GM10248 (cell line): Measurements from ENCODE around the gene TSG101.

Source experiments
- CTCF ChIA-PET: fragments of 300-600 bp; sonication (Branson Sonifier 250); formaldehyde crosslinking; extraction: SDS; loops from one replicate; lab custom pipeline; 2021; ENCODE audit warnings: antibody characterized with exemption; lab: Yijun Ruan, JAX
- POLR2A ChIA-PET: fragments of 350-650 bp; sonication (Branson Sonifier 250); formaldehyde crosslinking; extraction: SDS; loops from one replicate; lab custom pipeline; 2020; ENCODE audit warnings: antibody characterized with exemption; lab: Yijun Ruan, JAX
- DNase-seq: peaks from one replicate; pipeline ENCODE4 v3.0.0; 2012; ENCODE audit errors: extremely low spot score
- TF ChIP-seq, protein P1 (sequence below): IDR thresholded peaks from 2 replicates; pipeline ENCODE4 v1.5.1; 2012; ENCODE audit warnings: mild to moderate bottlenecking, low read depth; ENCODE audit errors: extremely low read depth, missing control alignments, control extremely low read depth

The TSG101 gene

GRCh38 chr11:18526130-18526520, 617 bp downstream of the TSG101 start:
- no peak for DNase-seq
- CTCF ChIA-PET = interaction anchor here (0.7 to 2.7 kb wide), 8 partner anchors 13 to 355 kb away, joined by 3 to 12 read pairs (median 3); no protein-coding TSS in a partner anchor
- TF ChIP-seq, protein P1, sequence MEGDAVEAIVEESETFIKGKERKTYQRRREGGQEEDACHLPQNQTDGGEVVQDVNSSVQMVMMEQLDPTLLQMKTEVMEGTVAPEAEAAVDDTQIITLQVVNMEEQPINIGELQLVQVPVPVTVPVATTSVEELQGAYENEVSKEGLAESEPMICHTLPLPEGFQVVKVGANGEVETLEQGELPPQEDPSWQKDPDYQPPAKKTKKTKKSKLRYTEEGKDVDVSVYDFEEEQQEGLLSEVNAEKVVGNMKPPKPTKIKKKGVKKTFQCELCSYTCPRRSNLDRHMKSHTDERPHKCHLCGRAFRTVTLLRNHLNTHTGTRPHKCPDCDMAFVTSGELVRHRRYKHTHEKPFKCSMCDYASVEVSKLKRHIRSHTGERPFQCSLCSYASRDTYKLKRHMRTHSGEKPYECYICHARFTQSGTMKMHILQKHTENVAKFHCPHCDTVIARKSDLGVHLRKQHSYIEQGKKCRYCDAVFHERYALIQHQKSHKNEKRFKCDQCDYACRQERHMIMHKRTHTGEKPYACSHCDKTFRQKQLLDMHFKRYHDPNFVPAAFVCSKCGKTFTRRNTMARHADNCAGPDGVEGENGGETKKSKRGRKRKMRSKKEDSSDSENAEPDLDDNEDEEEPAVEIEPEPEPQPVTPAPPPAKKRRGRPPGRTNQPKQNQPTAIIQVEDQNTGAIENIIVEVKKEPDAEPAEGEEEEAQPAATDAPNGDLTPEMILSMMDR = no peak
- POLR2A ChIA-PET = interaction anchor here (0.6 to 1.6 kb wide), 4 partner anchors 10 to 132 kb away, joined by 3 to 7 read pairs (median 4); partner anchors contain the start of gene LDHA

GRCh38 chr11:18524248-18524647, 2.5 kb downstream of the TSG101 start:
- CTCF ChIA-PET = interaction anchor here (1.1 to 2.5 kb wide), 4 partner anchors 16 to 183 kb away, joined by 3 to 6 read pairs (median 4); no protein-coding TSS in a partner anchor
- POLR2A ChIA-PET = interaction anchor here (1.2 kb wide), 1 partner anchor 129 kb away, joined by 3 read pairs; no protein-coding TSS in a partner anchor
- no peak for DNase-seq
- TF ChIP-seq, protein P1 = no peak

- ChIA-PET CTCF (interaction anchor here (1.3 to 2.5 kb wide), 6 partner anchors 10 to 236 kb away, joined by 3 to 8 read pairs (median 4); no protein-coding TSS in a partner anchor), POLR2A (no interaction called here)
- TF ChIP-seq, protein P1 = no peak
- no peak for DNase-seq
These were observed 3.7 kb downstream of the TSG101 start for GRCh38 chr11:18523084-18523483.

DNA sequence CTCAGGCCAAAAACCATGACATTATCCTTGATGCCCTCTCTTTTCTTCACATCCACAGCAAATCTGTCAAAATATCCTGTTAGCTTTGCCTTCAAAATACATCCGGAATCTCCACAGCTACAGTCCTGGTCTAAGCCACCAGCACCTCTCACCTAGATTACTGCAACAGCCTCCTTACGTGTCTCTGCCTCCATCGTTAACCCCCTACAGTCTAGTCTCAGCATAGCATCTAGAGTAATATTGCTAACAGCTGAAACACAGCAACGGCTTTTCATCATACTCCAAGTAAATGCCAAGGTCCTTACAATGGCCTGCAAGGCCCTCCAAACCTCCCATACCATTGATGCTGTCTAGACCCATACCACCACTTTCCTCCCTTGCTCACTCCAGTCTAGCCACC, 4.4 kb downstream of the TSG101 start:
- TF ChIP-seq, protein P1 = no peak
- CTCF ChIA-PET = interaction anchor here (1.3 to 2.5 kb wide), 5 partner anchors 10 to 237 kb away, joined by 3 to 8 read pairs (median 3); no protein-coding TSS in a partner anchor
- DNase-seq = no peak
- POLR2A ChIA-PET = no interaction called here

GRCh38 chr11:18521122-18521521, 5.6 kb downstream of the TSG101 start:
- POLR2A ChIA-PET = no interaction called here
- TF ChIP-seq, protein P1 = no peak
- CTCF ChIA-PET = interaction anchor here (2.3 kb wide), 1 partner anchor 8 kb away, joined by 8 read pairs; no protein-coding TSS in a partner anchor
- no peak for DNase-seq

GRCh38 chr11:18502352-18502751, 24.4 kb downstream of the TSG101 start:
- DNase-seq = no peak
- POLR2A ChIA-PET = no interaction called here
- CTCF ChIA-PET = interaction anchor here (0.8 kb wide), 1 partner anchor 11 kb away, joined by 3 read pairs; no protein-coding TSS in a partner anchor
- TF ChIP-seq, protein P1 = no peak
